Measurements from ENCODE around the gene HOXA9. TPM values are rescaled to one million over a fixed set of nuclear protein-coding genes. Genes with fewer than 3 reads are reported as not detected.

HOXA9 gene
- total and polyA plus RNA-seq, 10 of the 15 experiments (the other 5 are each of a cell fraction or from before 2014, with no cell fraction given): not detected

- Histone ChIP-seq H3K4me2 (ENCODE audit: control insufficient read depth, insufficient read depth) (no peak overlapping the region), H3K79me2 (ENCODE audit: control insufficient read depth, insufficient read depth, low read length) (no peaks in the 10 kb centered on the region), H3K27ac (ENCODE audit: control insufficient read depth, insufficient read depth) (no peak overlapping the region), H3K9me3 (replicated peaks; ENCODE audit: control insufficient read depth, insufficient read depth, low read length) (no peaks in the 10 kb centered on the region), H4K20me1 (ENCODE audit: control insufficient read depth, insufficient read depth) (no peaks in the 10 kb centered on the region; the same call in 1 of the 2 replicates), H3K4me1 (ENCODE audit: control insufficient read depth, insufficient read depth, low read length) (no peaks in the 10 kb centered on the region), H2AFZ (ENCODE audit: control insufficient read depth, low read depth, low read length) (no peak overlapping the region), H3K4me3 (no peak overlapping the region), H3K27me3 (replicated peaks in 1 of 2; ENCODE audit: control insufficient read depth in 2 of 2, insufficient read depth in 2 of 2, low read length in 1 of 2) (no peaks in the 10 kb centered on the region; a peak in 1 of 4 replicates), H3K9ac (ENCODE audit: control insufficient read depth, insufficient read depth, low read length) (no peak overlapping the region), H3K36me3 (ENCODE audit: control insufficient read depth in 2 of 2, insufficient read depth in 2 of 2, low read length in 1 of 2) (no peaks in the 10 kb centered on the region)
- 39% methylated on average over 10 of the region's 12 CpGs for WGBS (ENCODE audit: insufficient coverage, insufficient replicate concordance, low lambda C conversion rate, missing lambda C conversion rate)
- intact Hi-C loops (cut with micrococcal nuclease; ENCODE audit: unreplicated experiment): no loop called here
- ChIA-PET RAD21 (ENCODE audit: unreplicated experiment) (no interaction called here), CTCF (no interaction called here), POLR2A (no interaction called here), SMC1A (ENCODE audit: uncharacterized antibody, unreplicated experiment) (interaction anchor here (1.3 kb wide), 1 partner anchor 17 kb away, joined by 3 read pairs; no protein-coding TSS in a partner anchor)
- FAIRE-seq: no peak
- ATAC-seq: no peak
- TF ChIP-seq MYC (IDR thresholded peaks at IDR 0.05; ENCODE audit: insufficient read depth, insufficient read length, insufficient replicate concordance, low read length, severe bottlenecking): no peak
- no peak for TF ChIP-seq ZNF217 (IDR thresholded peaks at IDR 0.05)
- no peak for TF ChIP-seq IRF3 (IDR thresholded peaks at IDR 0.05)
- TF ChIP-seq SUZ12 (IDR thresholded peaks at IDR 0.05; ENCODE audit: unreplicated experiment): no peak
- no peak for TF ChIP-seq CBX5 (IDR thresholded peaks at IDR 0.05; ENCODE audit: low read depth)
- no peak for TF ChIP-seq TCF12 (IDR thresholded peaks at IDR 0.05; ENCODE audit: low read depth, low read length)
- no peak for TF ChIP-seq RELA (IDR thresholded peaks at IDR 0.05; ENCODE audit: borderline replicate concordance, partially characterized antibody)
- no peak for TF ChIP-seq MEF2B (IDR thresholded peaks at IDR 0.05; ENCODE audit: partially characterized antibody, poor library complexity, severe bottlenecking)
- TF ChIP-seq PKNOX1 (IDR thresholded peaks at IDR 0.05): no peak
- no peak for TF ChIP-seq IKZF1 (conservative IDR thresholded peaks at IDR 0.05)
- TF ChIP-seq MTA3 (IDR thresholded peaks at IDR 0.05; ENCODE audit: borderline replicate concordance, low read length): no peak
- in situ Hi-C loops (cut with MboI): no loop called here
- no peak for DNase-seq (ENCODE audit: low read depth, low spot score)
- BruUV-seq (replicated peaks): no TSS peak
These were observed 48.1 kb downstream of the HOXA9 start for GRCh38 chr7:27116962-27117886.

Measured in GM12878 (cell line).